Stimulated activated naive CD8-positive, alpha-beta T cell treated with anti-CD3 and anti-CD28 coated beads, Interleukin-15, amount 100 ng/mL, for 72 hours (primary cell): ENCODE data around the gene CEMIP2.
A peak's percentile ranks its signal among the peaks of the same experiment; 100 is the strongest.
"Not testable (repeated sequence)": the region's sequence is repeated elsewhere in the genome, so short reads cannot be mapped to it uniquely, and the experiment has no call there.

ENCODE experiments used
- ATAC-seq: fragments of 150-1000 bp; cut with Tn5 transposase; 2 replicates; pipeline ENCODE4 v1.10.0; 2021; ENCODE audit warnings: mild to moderate bottlenecking, moderate library complexity
- DNase-seq, 2 donors: peaks; one replicate each; pipeline ENCODE4 v3.0.0; 2021 to 2022
- H3K27ac Mint-ChIP-seq, 2 donors: one replicate each; pipeline ENCODE4 v1.8.0; 2022; ENCODE audit warnings: mild to moderate bottlenecking in 2 of 2, mixed read lengths in 2 of 2, moderate library complexity in 2 of 2
- H3K27me3 Mint-ChIP-seq: one replicate; pipeline ENCODE4 v1.8.0; 2022; ENCODE audit warnings: mixed read lengths
- H3K4me1 Mint-ChIP-seq: one replicate; pipeline ENCODE4 v1.8.0; 2022; ENCODE audit warnings: mild to moderate bottlenecking, mixed read lengths
- H3K4me3 Mint-ChIP-seq, 2 donors: one replicate each; pipeline ENCODE4 v1.8.0; 2022; ENCODE audit warnings: mild to moderate bottlenecking in 2 of 2, mixed read lengths in 2 of 2, moderate library complexity in 1 of 2
- H3K9me3 Mint-ChIP-seq, 2 donors: one replicate each; pipeline ENCODE4 v1.8.0; 2022; ENCODE audit warnings: mixed read lengths in 2 of 2

The CEMIP2 gene, protein sequence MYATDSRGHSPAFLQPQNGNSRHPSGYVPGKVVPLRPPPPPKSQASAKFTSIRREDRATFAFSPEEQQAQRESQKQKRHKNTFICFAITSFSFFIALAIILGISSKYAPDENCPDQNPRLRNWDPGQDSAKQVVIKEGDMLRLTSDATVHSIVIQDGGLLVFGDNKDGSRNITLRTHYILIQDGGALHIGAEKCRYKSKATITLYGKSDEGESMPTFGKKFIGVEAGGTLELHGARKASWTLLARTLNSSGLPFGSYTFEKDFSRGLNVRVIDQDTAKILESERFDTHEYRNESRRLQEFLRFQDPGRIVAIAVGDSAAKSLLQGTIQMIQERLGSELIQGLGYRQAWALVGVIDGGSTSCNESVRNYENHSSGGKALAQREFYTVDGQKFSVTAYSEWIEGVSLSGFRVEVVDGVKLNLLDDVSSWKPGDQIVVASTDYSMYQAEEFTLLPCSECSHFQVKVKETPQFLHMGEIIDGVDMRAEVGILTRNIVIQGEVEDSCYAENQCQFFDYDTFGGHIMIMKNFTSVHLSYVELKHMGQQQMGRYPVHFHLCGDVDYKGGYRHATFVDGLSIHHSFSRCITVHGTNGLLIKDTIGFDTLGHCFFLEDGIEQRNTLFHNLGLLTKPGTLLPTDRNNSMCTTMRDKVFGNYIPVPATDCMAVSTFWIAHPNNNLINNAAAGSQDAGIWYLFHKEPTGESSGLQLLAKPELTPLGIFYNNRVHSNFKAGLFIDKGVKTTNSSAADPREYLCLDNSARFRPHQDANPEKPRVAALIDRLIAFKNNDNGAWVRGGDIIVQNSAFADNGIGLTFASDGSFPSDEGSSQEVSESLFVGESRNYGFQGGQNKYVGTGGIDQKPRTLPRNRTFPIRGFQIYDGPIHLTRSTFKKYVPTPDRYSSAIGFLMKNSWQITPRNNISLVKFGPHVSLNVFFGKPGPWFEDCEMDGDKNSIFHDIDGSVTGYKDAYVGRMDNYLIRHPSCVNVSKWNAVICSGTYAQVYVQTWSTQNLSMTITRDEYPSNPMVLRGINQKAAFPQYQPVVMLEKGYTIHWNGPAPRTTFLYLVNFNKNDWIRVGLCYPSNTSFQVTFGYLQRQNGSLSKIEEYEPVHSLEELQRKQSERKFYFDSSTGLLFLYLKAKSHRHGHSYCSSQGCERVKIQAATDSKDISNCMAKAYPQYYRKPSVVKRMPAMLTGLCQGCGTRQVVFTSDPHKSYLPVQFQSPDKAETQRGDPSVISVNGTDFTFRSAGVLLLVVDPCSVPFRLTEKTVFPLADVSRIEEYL (N-terminal part only)

DNA sequence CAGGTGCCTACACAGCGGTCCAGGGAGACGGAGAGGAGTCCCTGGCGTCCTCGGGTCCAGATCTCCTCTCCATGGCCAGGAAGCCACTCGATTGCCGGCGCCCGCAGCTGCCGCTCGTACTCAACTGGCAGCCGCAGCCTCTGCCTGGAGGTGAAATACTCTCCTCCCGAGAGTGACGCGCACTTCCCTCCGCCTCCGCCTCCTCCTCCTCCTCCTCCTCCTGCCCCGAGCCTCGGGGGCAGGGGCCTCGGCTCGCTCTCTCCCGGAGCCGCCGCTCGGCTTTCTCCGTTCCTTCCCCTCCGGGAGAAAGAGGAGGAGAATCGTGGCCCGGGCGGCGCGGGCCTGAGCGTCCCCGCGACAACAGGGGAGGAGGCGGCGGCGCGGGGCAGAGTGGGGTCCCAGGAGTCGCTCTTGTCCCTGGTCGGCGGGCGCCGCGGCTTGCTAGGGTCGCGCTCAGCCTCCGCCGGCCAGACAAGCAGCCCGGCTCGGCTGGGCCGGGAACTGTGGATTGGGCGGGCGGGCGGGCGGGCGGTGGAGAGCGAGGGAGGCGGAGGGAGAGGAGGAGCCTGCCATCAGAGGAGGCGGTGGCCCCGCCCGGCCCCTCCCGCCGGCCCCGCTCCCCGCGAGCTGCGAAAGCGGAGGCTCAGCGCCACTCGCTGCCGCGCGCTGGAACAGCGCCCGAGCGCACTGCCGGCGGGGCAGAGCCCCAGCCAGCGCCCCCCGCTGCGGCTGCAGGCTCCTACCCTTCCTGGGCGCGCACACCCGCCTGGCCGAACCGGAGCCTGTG, at the start of gene CEMIP2:
CEMIP2 (minus strand) TSS at position 126 of the 787 bp plus-strand sequence. CDS start 18,140 bp downstream, outside the sequence.
- DNase-seq (peak; percentile 91), ATAC-seq (peak; percentile 81)
- no peaks in the 10 kb centered on the region for H3K9me3 Mint-ChIP-seq
- H3K4me3 Mint-ChIP-seq, result peak within 1 kb of the TSS; percentile 97 to 98
- peak within 1 kb of the TSS; percentile 98 for H3K27ac Mint-ChIP-seq
- peaks cover 49% of the 10 kb centered on the region for H3K4me1 Mint-ChIP-seq
- H3K27me3 Mint-ChIP-seq, result no peaks in the 10 kb centered on the region

GRCh38 chr9:71816916-71817451, 48.7 kb upstream of the CEMIP2 start:
- Mint-ChIP-seq H3K9me3 (no peaks in the 10 kb centered on the region), H3K27me3 (no peaks in the 10 kb centered on the region), H3K4me1 (peaks cover 13% of the 10 kb centered on the region), H3K4me3 (peak overlapping the region; percentile 1 to 52), H3K27ac (peak overlapping the region in 1 of 2 donors; percentile 63)
- no peak for ATAC-seq
- no peak for DNase-seq

DNA sequence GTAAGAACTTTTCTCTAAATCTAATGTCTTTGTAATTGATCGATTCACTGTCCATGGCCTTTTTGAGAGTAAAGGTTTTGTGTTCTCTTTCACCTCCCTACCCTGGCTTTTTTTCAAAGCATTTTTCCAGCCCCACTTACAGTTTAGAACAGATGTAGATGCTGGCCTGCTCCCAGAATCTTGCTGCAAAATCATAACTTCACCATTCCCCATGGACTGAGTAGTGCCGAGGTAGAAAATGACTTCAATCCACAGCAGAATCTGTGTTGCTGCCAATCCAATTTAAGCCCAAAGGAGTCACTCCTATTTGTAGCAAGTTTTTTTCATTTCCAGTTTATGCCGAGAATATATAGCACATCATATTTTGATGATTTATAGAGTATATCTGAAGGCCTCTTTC, 46.5 kb upstream of the CEMIP2 start:
- peaks cover 13% of the 10 kb centered on the region for H3K4me1 Mint-ChIP-seq
- no peaks in the 10 kb centered on the region for H3K9me3 Mint-ChIP-seq
- H3K27ac Mint-ChIP-seq, result no peak overlapping the region
- no peaks in the 10 kb centered on the region for H3K27me3 Mint-ChIP-seq
- DNase-seq, result no peak
- no peak for ATAC-seq
- H3K4me3 Mint-ChIP-seq, result no peak overlapping the region

DNA sequence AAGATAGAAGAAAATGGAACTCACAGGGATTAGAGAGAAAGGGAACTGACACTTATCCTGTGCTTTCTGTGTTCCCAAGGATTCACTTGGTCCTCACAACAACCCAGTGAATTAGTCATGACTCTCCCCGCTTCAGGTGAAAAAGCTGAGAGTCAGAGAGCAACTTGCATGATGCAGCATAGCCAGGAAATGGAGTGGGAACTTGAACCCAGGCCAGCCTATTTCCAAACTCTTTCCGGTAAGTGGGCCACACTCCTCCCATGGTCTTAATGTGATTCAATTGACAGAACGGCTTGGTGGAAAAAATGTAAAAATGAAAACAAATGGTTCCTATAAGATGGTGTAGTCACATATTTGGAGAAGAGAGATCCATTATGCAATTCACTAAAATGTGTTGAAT, 45.9 kb upstream of the CEMIP2 start:
- Mint-ChIP-seq H3K27me3 (no peaks in the 10 kb centered on the region), H3K4me3 (no peak overlapping the region), H3K27ac (no peak overlapping the region), H3K4me1 (peaks cover 13% of the 10 kb centered on the region), H3K9me3 (no peaks in the 10 kb centered on the region)
- ATAC-seq, result no peak
- no peak for DNase-seq

DNA sequence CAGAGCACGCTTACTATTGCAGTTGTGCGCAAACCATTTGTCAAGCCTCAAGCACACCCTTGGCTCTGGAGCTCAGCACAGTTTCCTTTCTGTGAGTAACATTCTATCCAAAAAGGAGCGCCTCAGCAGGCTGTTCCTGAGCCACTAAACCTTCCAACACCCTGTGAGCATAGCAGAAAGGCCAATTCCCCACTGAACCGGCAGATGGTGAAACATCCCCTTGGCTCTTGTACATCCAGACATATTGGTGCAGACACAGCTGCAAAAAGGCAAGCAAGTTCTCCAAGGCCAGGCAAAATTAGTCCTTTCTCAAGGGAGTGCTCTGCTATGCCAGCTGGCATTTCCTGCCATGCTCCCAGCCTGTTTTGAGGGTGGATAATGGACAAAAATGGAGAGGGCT, 44.1 kb upstream of the CEMIP2 start:
- Mint-ChIP-seq H3K9me3 (no peaks in the 10 kb centered on the region), H3K27me3 (no peaks in the 10 kb centered on the region), H3K27ac (no peak overlapping the region), H3K4me1 (peaks cover 10% of the 10 kb centered on the region), H3K4me3 (no peak overlapping the region)
- DNase-seq (no peak), ATAC-seq (no peak)

DNA sequence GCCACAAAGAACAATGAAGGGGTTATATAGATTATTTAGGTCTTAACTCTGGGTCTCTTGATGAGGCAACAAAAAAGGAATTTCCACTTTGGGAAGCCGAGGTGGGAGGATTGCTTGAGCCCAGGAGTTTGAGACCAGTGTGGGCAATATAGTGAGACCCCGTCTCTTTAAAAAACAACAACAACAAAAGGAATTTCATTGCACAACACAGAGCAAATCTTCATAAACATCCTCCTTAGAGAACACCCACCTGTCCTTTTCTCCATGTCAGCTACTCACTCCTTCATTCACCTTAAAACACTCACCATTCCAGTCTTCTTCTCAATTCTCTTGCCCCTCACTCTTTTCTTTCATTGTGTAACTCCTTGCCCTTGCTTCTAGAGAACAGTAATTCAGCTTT, 39.8 kb upstream of the CEMIP2 start:
- DNase-seq, result no peak
- Mint-ChIP-seq H3K4me3 (no peak overlapping the region), H3K27ac (no peak overlapping the region), H3K27me3 (no peaks in the 10 kb centered on the region), H3K4me1 (peaks cover 7% of the 10 kb centered on the region), H3K9me3 (no peaks in the 10 kb centered on the region)
- no peak for ATAC-seq

DNA sequence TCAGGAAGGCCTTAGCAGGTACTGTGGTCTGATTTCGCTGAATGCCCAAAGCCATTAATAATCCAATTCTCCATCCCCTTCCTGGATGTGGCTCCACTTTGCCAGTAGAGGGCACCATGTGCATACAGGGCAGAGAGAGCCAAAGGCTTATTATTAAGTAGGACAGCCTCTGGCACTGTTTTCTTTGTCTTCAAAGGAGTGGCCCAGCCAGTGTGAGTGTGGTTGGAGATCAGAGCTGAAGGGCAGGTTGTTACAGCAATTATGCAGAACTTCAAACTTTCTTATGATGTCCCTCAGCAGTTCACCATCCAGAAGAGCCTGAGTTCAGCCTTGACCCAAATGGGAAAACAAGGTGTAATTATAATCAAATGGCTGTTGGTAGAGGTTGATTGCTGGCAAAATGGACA, 38.6 kb upstream of the CEMIP2 start:
- Mint-ChIP-seq H3K4me3 (no peak overlapping the region), H3K27me3 (no peaks in the 10 kb centered on the region), H3K27ac (no peak overlapping the region), H3K4me1 (peaks cover 7% of the 10 kb centered on the region), H3K9me3 (no peaks in the 10 kb centered on the region)
- ATAC-seq (peak; percentile 96), DNase-seq (peak; percentile 50 to 69)

DNA sequence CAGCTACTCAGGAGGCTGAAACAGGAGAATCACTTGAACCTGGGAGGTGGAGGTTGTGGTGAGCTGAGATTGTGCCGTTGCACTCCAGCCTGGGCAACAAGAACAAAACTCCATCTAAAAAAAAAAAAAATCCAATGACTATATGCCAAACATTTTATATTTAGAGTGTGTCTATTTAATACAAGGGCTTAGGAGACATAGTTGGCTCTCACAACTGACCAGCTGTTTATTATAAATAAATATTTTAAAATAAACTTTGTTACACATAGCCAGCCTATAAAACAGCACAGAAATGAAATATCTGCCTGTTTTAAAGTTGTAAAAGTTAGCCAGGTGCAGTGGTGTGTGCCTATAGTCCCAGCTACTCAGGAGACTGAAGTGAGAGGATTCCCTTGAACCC, 36.8 kb upstream of the CEMIP2 start:
- not testable (repeated sequence) for H3K27ac Mint-ChIP-seq, DNase-seq, H3K9me3 Mint-ChIP-seq, H3K4me1 Mint-ChIP-seq, H3K27me3 Mint-ChIP-seq, H3K4me3 Mint-ChIP-seq, ATAC-seq

GRCh38 chr9:71801826-71802225, 33.5 kb upstream of the CEMIP2 start:
- peaks cover 12% of the 10 kb centered on the region for H3K4me1 Mint-ChIP-seq
- no peaks in the 10 kb centered on the region for H3K9me3 Mint-ChIP-seq
- H3K27ac Mint-ChIP-seq, result no peak overlapping the region

DNA sequence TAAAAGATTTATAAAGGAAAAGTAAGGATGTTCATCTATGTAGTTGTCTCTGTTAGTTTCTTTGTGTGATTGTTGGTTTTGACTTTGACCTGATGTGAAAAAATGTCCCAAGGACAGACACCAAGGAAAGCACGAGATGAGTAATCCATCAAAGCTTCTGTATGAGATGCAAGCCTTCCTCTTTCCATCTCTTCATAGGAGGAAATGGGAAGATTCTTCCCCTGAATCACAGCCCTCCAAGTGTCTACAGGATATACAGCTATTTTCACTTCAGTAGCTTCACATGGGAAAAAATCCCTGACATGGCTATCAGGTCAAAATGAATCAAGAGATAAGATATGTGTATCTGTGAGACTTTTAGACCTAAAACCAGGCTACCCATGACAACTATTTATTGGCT, 29.0 kb upstream of the CEMIP2 start:
- DNase-seq (no peak), ATAC-seq (no peak)
- Mint-ChIP-seq H3K27me3 (no peaks in the 10 kb centered on the region), H3K4me1 (peaks cover 57% of the 10 kb centered on the region), H3K27ac (no peak overlapping the region), H3K9me3 (no peaks in the 10 kb centered on the region), H3K4me3 (no peak overlapping the region)

More at GRCh38 chr9:71801826-71802225, 33.5 kb upstream of the CEMIP2 start:
- Mint-ChIP-seq H3K4me3 (no peak overlapping the region), H3K27me3 (no peaks in the 10 kb centered on the region)
- DNase-seq (no peak), ATAC-seq (no peak)

- Mint-ChIP-seq H3K4me3 (no peak overlapping the region), H3K4me1 (peaks cover 64% of the 10 kb centered on the region), H3K27me3 (no peaks in the 10 kb centered on the region), H3K9me3 (peaks cover 0 to 5% of the 10 kb centered on the region in 2 donors), H3K27ac (peak overlapping the region in 1 of 2 donors; percentile 66)
- DNase-seq (peak in 1 of 2 donors; percentile 49), ATAC-seq (peak; percentile 74)
Measured at GRCh38 chr9:71796100-71796767, 27.9 kb upstream of the CEMIP2 start.

DNA sequence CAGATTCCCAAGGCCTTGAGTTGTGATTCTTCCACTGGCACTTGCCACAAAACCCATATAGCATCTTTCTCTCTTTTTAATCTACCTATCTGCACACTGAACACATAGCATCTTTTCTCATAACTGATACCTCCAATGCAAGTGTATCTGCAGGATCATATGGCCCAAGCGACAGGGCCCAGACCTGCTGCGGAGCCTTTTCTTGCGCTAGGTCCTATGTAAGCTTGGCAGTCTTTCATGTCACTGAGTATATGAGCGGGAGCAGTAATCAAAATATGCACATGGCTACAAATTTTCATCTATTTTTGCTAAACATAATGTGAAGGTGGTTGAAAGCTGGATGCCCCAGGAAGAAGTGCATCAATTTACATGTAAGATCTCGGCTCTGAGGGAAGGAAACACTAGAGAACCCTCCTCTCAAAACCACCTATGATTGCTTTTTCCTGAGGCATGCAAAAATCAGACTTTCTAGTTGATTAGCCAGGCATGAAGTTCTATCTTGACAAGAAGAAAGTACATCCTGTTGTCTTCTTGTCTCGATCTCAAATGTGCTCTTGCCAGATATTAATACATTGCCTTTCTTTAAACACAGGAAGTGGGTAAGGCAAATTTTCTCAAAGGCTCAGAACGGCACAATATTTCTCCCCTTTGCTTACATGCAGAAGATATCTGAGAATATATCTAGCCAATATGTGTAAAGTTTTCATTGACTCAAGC, 26.9 kb upstream of the CEMIP2 start:
- H3K9me3 Mint-ChIP-seq, result peaks cover 0 to 5% of the 10 kb centered on the region in 2 donors
- peak overlapping the region; percentile 19 to 96 for H3K27ac Mint-ChIP-seq
- H3K4me3 Mint-ChIP-seq, result peak overlapping the region; percentile 17 to 69
- DNase-seq (no peak), ATAC-seq (peak; percentile 78)
- no peaks in the 10 kb centered on the region for H3K27me3 Mint-ChIP-seq
- peaks cover 64% of the 10 kb centered on the region for H3K4me1 Mint-ChIP-seq

DNA sequence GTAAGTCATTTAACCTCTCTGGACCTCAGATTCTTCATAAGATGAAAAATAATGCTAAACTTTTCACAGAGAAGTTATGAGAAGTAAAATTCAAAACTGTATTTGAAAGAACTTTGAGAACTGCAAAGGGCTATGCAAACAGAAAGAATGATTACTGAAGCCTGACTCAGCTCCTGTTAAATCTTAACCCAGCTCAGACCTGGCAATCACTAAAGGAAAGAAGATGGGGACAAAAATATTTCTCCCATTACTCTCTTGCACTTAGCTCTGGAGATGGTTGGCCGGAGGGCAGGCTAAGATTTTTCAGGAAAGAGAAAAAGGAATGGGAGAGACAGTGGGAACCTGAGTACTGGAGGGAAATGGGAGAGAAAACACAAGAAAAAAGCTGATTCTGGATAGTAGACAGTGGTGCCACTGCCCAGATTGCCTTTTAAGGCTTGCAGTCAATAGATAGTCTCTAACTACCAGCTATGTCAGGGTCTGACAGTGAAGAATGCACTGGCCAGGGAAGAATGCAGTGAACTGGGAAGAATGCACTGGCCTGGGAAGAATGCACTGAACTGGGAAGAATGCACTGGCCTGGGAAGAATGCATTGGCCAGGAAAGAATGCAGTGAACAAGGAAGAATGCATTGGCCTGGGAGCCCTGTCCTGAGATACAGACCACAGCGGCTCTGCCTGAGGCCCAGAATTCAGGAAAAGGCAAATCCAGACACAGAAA, 25.2 kb upstream of the CEMIP2 start:
- no peak for DNase-seq
- Mint-ChIP-seq H3K27ac (peak overlapping the region; percentile 71 to 88), H3K4me3 (no peak overlapping the region), H3K9me3 (peaks cover 0 to 5% of the 10 kb centered on the region in 2 donors), H3K27me3 (no peaks in the 10 kb centered on the region), H3K4me1 (peaks cover 64% of the 10 kb centered on the region)
- ATAC-seq, result no peak
